Islet of Langerhans (tissue), 1 donor: Measurements from ENCODE around the gene XPOT.

Experiments
- FAIRE-seq: peaks from one replicate; lab custom pipeline; 2011; peaks lifted over from hg19 to GRCh38; lab: Jason Lieb, UNC

XPOT gene

DNA sequence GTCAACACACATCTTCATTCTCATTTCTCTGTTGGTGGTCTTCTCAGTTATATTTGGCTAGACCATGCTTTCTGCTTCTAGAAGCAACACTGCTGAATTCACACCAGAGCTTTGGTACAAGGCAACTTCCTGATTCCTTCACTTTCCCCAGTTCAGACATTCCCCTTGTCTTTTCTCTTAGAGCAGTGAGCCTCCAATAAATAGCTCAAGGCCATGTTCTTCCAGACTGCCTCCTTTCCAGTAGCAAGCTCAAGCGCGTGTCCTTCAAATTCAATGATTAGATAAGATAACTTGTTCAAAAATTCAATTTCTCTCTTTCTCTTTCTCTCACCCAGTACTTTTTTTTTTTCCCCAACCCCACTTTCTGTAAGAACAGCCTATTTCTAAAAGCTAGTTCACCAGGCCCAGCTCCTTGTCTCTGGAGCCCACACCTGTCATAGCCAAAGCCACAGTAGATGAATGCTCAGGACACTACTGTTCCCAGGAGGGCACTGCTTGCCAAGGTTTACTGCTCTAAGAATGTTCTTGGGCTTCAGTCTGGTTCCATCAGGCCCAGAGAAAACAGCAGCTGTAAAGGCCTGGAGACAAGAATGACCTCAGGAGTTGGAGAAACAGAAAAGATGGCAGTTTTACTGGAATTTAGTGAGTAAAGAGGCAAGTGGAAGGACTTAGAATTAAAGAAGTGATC, 65.4 kb downstream of the XPOT start:
- FAIRE-seq = no peak

- FAIRE-seq = no peak
These were observed 66.3 kb downstream of the XPOT start for GRCh38 chr12:64470495-64470894.

GRCh38 chr12:64473176-64473575, 69.0 kb downstream of the XPOT start:
- FAIRE-seq = no peak

DNA sequence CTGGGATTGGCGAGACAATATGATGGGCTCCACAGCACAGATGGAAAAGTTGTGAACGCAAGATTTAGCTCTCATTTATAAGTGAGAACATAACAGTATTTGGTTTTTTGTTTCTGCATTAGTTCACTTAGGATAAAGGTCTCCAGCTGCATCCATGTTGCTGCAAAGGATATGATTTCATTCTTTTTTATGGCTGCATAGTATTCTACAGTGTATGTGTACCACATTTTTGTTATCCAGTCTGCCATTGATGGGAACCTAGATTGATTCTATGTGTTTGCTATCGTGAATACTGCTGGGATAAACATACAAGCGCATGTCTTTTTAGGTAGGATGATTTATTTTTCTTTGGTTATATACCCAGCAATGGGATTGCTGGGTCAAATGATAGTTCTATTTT, 71.3 kb downstream of the XPOT start:
- FAIRE-seq = no peak

GRCh38 chr12:64476844-64477243, 72.7 kb downstream of the XPOT start:
- no peak for FAIRE-seq

DNA sequence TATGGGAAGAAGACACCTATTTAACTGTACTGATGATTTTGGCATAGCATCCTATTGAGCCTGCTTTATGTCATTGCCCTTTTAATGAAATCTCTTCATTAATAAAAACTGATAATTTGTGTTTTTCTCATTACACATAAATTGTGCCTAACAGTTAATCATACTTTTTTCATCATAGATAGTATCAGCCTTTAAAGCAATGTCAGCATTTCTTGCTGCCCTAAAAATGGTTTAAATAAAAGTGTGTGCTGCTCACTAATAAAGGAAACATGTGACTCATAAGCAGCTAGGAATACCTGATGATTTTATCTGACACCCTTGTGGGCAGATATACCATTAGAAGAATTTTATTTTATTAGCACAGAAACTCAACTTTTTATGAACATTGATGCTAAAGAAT, 74.5 kb downstream of the XPOT start:
- peak; percentile 5 for FAIRE-seq

GRCh38 chr12:64480148-64480547, 76.0 kb downstream of the XPOT start:
- FAIRE-seq = no peak

DNA sequence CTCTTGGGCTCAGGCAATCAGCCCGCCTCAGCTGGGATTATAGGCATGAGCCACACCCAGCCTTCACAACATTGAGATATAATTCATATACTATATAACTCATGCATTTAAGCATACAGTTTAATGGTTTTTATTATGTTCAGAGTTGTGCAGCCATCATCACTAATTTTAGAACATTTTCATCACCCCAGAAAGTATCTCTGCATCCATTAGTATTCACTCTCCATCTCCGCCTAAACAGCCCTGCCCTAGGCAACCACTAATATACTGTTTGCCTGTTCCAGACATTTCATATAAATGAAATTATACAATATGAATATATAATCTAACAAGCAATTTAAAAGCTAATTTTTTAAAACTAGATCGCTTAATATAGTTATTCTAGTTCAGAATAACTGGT, 82.5 kb downstream of the XPOT start:
- FAIRE-seq = no peak

- FAIRE-seq = no peak
These were observed 87.5 kb downstream of the XPOT start for GRCh38 chr12:64491718-64492117.

DNA sequence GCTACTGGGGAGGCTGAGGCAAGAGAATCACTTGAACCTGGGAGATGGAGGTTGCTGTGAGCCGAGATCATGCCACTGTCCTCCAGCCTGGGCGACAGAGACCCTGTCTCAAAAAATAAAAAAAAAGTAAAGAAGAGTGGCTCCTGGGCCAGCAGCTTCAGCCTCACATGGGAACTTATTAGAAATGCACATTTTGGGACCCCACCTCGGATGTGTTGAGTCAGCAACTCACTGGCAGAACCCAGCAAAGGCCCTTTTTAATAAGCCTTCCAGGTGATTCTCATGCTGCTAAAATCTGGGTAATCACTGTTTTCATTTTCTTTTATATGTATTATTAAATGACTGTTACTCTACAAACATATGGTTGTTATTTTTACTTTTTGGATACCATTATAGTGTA, 89.3 kb downstream of the XPOT start:
- no peak for FAIRE-seq

GRCh38 chr12:64494998-64495729, 91.0 kb downstream of the XPOT start:
- no peak for FAIRE-seq

- no peak for FAIRE-seq
These were observed 92.7 kb downstream of the XPOT start for GRCh38 chr12:64496839-64497400.

DNA sequence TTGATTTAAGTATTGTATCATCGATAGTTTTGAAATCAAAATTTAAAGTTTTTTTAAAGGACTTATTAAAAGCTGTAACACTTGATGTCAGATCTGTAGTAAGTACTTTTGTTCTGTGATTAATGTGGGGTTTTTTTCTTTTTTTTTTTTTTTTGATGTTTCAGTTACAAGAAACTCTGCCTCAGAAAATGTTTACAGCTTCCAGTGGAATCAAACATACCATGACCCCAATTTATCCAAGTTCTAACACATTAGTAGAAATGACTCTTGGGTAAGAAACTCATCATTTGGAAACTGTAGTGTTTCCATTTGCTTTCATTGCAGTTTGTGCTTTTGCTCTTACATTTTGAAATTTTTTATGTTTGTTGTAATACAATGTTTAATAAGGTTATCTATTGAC, 93.3 kb downstream of the XPOT start:
- no peak for FAIRE-seq

DNA sequence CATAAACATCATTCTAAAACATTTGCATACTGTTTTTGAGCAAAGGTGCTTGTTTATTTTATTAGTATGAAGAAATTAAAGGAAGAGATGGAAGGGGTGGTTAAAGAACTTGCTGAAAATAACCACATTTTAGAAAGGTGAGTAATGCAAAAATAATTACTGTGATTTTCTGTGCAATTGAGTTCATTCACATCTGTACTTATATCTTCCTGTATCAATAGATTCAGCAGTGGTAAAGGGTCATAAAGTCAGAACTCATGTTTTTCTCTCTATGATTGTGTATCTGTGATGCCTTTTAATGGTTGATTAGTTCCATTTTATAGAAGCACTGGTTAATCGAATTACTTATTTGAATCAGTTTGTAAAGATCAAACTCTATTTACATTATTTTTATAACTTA, 93.7 kb downstream of the XPOT start:
- no peak for FAIRE-seq

DNA sequence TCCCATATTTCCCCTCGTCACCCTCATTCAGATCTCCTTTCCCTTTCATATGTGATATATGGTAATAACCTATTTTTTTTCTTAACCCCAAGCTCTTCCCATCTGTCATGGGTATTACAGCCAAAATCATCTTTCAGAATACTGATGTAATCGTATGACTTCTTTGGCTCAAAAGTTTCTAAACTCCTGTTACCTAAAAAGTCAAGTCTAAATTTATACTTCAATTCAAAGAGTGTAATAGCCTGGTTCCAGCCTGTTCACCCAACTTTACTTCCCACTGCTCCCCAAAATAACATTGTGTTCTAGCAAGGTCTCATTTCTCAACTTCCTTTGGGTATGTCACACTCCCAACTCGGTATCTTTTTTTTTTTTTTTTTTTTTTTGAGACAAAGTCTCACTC, 96.2 kb downstream of the XPOT start:
- FAIRE-seq = no peak
